SK-N-SH (cell line): Measurements from ENCODE around the gene RUVBL1. TPM values are rescaled to one million over a fixed set of nuclear protein-coding genes. Genes with fewer than 3 reads are reported as not detected.

Experiments
- CTCF ChIA-PET: fragments of 300-600, 350-600 bp; formaldehyde crosslinking; extraction: SDS; loops from one replicate; lab custom pipeline; 2021; lab: Yijun Ruan, JAX
- POLR2A ChIA-PET: fragments of 350-600 bp; sonication (Branson Sonifier 250); formaldehyde crosslinking; extraction: SDS; loops from one replicate; lab custom pipeline; 2020; ENCODE audit warnings: antibody characterized with exemption, inconsistent platforms; lab: Yijun Ruan, JAX
- DNase-seq: peaks from one replicate; pipeline ENCODE4 v3.0.0; 2012
- H2AFZ ChIP-seq: fragments of 200-600 bp; sonication (generic); 2 replicates; pipeline ENCODE4 v1.8.1; 2016; ENCODE audit warnings: antibody characterized with exemption, mild to moderate bottlenecking, low read depth
- H3F3A ChIP-seq: fragments of 200-600 bp; sonication (generic); replicated peaks from 2 replicates; pipeline ENCODE3; 2016; ENCODE audit warnings: antibody characterized with exemption, mild to moderate bottlenecking; ENCODE audit not compliant: insufficient read depth
- H3K27ac ChIP-seq, 2 experiments: fragments of 200-500 bp in 1 of 2; fragments of 200-600 bp in 1 of 2; sonication (Bioruptor generic) in 1 of 2; sonication (generic), shearing (Covaris generic) in 1 of 2; 2 replicates each; pipeline versions ENCODE4 v1.5.1 to v1.6.1; 2014 to 2016; ENCODE audit warnings: low read depth in 2 of 2, inconsistent platforms in 1 of 2, low read length in 1 of 2, mild to moderate bottlenecking in 1 of 2, mixed read lengths in 1 of 2
- H3K27me3 ChIP-seq: fragments of 200-600 bp; sonication (generic), shearing (Covaris generic); 2 replicates; pipeline ENCODE4 v1.6.1; 2016; ENCODE audit warnings: mixed run types; ENCODE audit not compliant: insufficient read depth
- H3K36me3 ChIP-seq, 2 experiments: fragments of 200-500 bp in 1 of 2; fragments of 200-600 bp in 1 of 2; sonication (Bioruptor generic) in 1 of 2; sonication (generic) in 1 of 2; replicated peaks in 1 of 2; 2 replicates each; pipeline versions ENCODE3 to v1.5.1; 2014 to 2016; ENCODE audit warnings: low read length in 1 of 2, mild to moderate bottlenecking in 1 of 2; ENCODE audit not compliant: insufficient read depth in 2 of 2, control insufficient read depth in 1 of 2
- H3K4me1 ChIP-seq, 2 experiments: fragments of 200-500 bp in 1 of 2; fragments of 200-600 bp in 1 of 2; sonication (Bioruptor generic) in 1 of 2; sonication (generic), shearing (Covaris generic) in 1 of 2; 2 replicates each; pipeline versions ENCODE4 v1.5.1 to v1.6.1; 2014 to 2016; ENCODE audit warnings: low read depth in 1 of 2, low read length in 1 of 2, mixed run types in 1 of 2; ENCODE audit not compliant: insufficient read depth in 2 of 2, control insufficient read depth in 1 of 2
- H3K4me2 ChIP-seq: fragments of 200-600 bp; sonication (generic), shearing (Covaris generic); 2 replicates; pipeline ENCODE4 v1.6.1; 2017; ENCODE audit warnings: mixed run types
- H3K4me3 ChIP-seq, 2 experiments: fragments of 200-500 bp in 1 of 2; fragments of 200-600 bp in 1 of 2; sonication (Bioruptor generic) in 1 of 2; sonication (generic), shearing (Covaris generic) in 1 of 2; 2 replicates each; pipeline versions ENCODE4 v1.5.1 to v1.8.1; 2014 to 2016; ENCODE audit warnings: low read depth in 2 of 2, inconsistent platforms in 1 of 2, low read length in 1 of 2, mild to moderate bottlenecking in 1 of 2, mixed read lengths in 1 of 2, moderate library complexity in 1 of 2
- H3K79me2 ChIP-seq: fragments of 200-600 bp; sonication (generic); 2 replicates; pipeline ENCODE4 v1.8.1; 2017; ENCODE audit warnings: mild to moderate bottlenecking; ENCODE audit not compliant: insufficient read depth
- H3K9ac ChIP-seq: fragments of 200-600 bp; sonication (generic); 2 replicates; pipeline ENCODE4 v1.6.1; 2017; ENCODE audit warnings: mixed run types
- H3K9me2 ChIP-seq: fragments of 200-600 bp; sonication (generic); 2 replicates; pipeline ENCODE4 v1.6.1; 2017; ENCODE audit warnings: mixed run types
- H3K9me3 ChIP-seq: fragments of 200-600 bp; sonication (generic); 2 replicates; pipeline ENCODE4 v1.6.1; 2017; ENCODE audit warnings: mixed run types, mild to moderate bottlenecking, moderate library complexity
- H4K20me1 ChIP-seq: fragments of 200-600 bp; sonication (generic); 2 replicates; pipeline ENCODE4 v1.6.1; 2017; ENCODE audit warnings: mild to moderate bottlenecking, mixed run types; ENCODE audit not compliant: insufficient read depth
- ELF1 ChIP-seq: IDR thresholded peaks from 2 replicates; pipeline ENCODE4 v1.4.0; 2012
- EZH2phosphoT487 ChIP-seq: fragments of 200-600 bp; sonication (generic); IDR thresholded peaks from 2 replicates; pipeline ENCODE4 v1.6.1; 2017; ENCODE audit warnings: low read depth, mixed run types, mild to moderate bottlenecking, antibody characterized with exemption, moderate library complexity, borderline replicate concordance
- FOXJ3 ChIP-seq: sonication (generic); formaldehyde crosslinking; IDR thresholded peaks from 2 replicates; pipeline ENCODE4 v1.5.1; 2020; ENCODE audit warnings: mild to moderate bottlenecking, missing genetic modification reagents
- FOXM1 ChIP-seq: IDR thresholded peaks from 2 replicates; pipeline ENCODE4 v1.4.0; 2012; ENCODE audit warnings: low read depth, mild to moderate bottlenecking
- GABPA ChIP-seq: IDR thresholded peaks from 2 replicates; pipeline ENCODE4 v1.4.0; 2012; ENCODE audit warnings: low read depth, mild to moderate bottlenecking
- GATA2 ChIP-seq: sonication (generic); formaldehyde crosslinking; IDR thresholded peaks from 2 replicates; pipeline ENCODE4 v1.5.0; 2020; ENCODE audit warnings: mild to moderate bottlenecking, missing genetic modification reagents
- JUND ChIP-seq: IDR thresholded peaks from 2 replicates; pipeline ENCODE4 v1.4.0; 2012
- MEF2A ChIP-seq: IDR thresholded peaks from 2 replicates; pipeline ENCODE4 v1.4.0; 2012; ENCODE audit warnings: low read depth, borderline replicate concordance
- MXI1 ChIP-seq: IDR thresholded peaks from 2 replicates; pipeline ENCODE4 v1.6.1; 2012; ENCODE audit warnings: mild to moderate bottlenecking, low read depth, low read length, improper control_type of control experiment
- NFIC ChIP-seq: IDR thresholded peaks from 2 replicates; pipeline ENCODE4 v1.4.0; 2012; ENCODE audit warnings: borderline replicate concordance
- NRF1 ChIP-seq: IDR thresholded peaks from 2 replicates; pipeline ENCODE4 v1.6.1; 2012; ENCODE audit warnings: low read depth, mild to moderate bottlenecking, low read length
- POLR2AphosphoS5 ChIP-seq: IDR thresholded peaks from 2 replicates; pipeline ENCODE4 v1.6.1; 2012; ENCODE audit warnings: low read depth, low read length
- RAD21 ChIP-seq: IDR thresholded peaks from 2 replicates; pipeline ENCODE4 v1.6.1; 2012; ENCODE audit warnings: mild to moderate bottlenecking, low read length
- RXRA ChIP-seq: IDR thresholded peaks from 2 replicates; pipeline ENCODE4 v1.4.0; 2012; ENCODE audit warnings: low read depth, mild to moderate bottlenecking, borderline replicate concordance
- SMC3 ChIP-seq: IDR thresholded peaks from 2 replicates; pipeline ENCODE4 v1.6.1; 2012; ENCODE audit warnings: low read depth, low read length, improper control_type of control experiment
- TCF12 ChIP-seq: IDR thresholded peaks from 2 replicates; pipeline ENCODE4 v1.4.0; 2012
- YY1 ChIP-seq: IDR thresholded peaks from 2 replicates; pipeline ENCODE4 v1.4.0; 2012; ENCODE audit warnings: low read depth, mild to moderate bottlenecking
- WGBS: methylation state at CpG from one replicate; pipeline ENCODE4 v1.1.6; 2017; ENCODE audit warnings: low lambda C conversion rate; 5-methylcytosine and 5-hydroxymethylcytosine counted together
- polyA plus RNA-seq, 3 experiments: library from polyadenylated mRNA; depleted of rRNA; stranded (reverse); fragments of >200 nt; gene quantifications; 2 replicates each; pipeline ENCODE4 v1.2.3, GENCODE V29; 2012
- TF ChIP-seq, protein P1 (sequence below): IDR thresholded peaks from 2 replicates; pipeline ENCODE4 v1.4.0; 2012; ENCODE audit warnings: low read depth, borderline replicate concordance
- TF ChIP-seq, protein P2 (sequence below): fragments of 150-350 bp; IDR thresholded peaks from 2 replicates; pipeline ENCODE4 v1.6.1; 2017; ENCODE audit warnings: antibody characterized with exemption, low read length, low read depth, borderline replicate concordance
- TF ChIP-seq, protein P3 (sequence below): IDR thresholded peaks from 2 replicates; pipeline ENCODE4 v1.4.0; 2012; ENCODE audit warnings: low read depth
- TF ChIP-seq, protein P4 (sequence below): IDR thresholded peaks from 2 replicates; pipeline ENCODE4; 2012

Gene RUVBL1
- polyA plus RNA-seq, 1 of the 3 experiments (the other 2 are of a cell fraction): 140 TPM

DNA sequence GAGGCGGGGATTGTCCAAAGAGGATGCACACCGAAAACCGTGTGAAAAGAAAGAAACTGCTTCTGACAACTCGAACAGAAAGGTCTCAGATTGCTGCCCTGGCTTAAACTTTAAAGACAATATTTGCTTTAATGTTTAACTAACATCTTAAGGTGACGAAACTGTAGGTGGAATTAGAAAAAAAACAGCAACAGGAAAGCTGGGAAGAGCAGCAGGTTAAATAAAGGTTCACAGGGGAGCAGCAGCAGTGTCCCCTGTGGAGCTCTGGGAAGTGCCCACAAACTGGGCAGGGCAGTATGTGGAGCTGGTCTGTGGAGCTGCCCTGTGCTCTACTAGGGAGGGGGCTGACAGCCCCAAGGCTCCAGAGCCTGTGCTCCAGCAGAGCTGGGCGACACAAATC is 25.4 kb downstream of the RUVBL1 start:
- H3K9ac ChIP-seq: no peak overlapping the region
- no peak overlapping the region for H3K4me2 ChIP-seq
- H4K20me1 ChIP-seq: no peaks in the 10 kb centered on the region
- H2AFZ ChIP-seq: no peak overlapping the region
- no peak overlapping the region; a peak in 1 of 4 replicates for H3K27ac ChIP-seq
- CTCF ChIA-PET: interaction anchor here (1.4 to 2.8 kb wide), 4 partner anchors 21 to 486 kb away, joined by 4 to 18 read pairs (median 4); no protein-coding TSS in a partner anchor
- H3F3A ChIP-seq: no peaks in the 10 kb centered on the region
- no peaks in the 10 kb centered on the region for H3K9me2 ChIP-seq
- H3K9me3 ChIP-seq: no peaks in the 10 kb centered on the region
- H3K4me3 ChIP-seq: no peak overlapping the region
- TF ChIP-seq ELF1 (no peak), JUND (no peak), NFIC (no peak), EZH2phosphoT487 (no peak), FOXM1 (no peak), FOXJ3 (no peak), NRF1 (no peak), MEF2A (no peak), TCF12 (no peak), MXI1 (no peak), YY1 (no peak), RAD21 (no peak)
- TF ChIP-seq, protein P1, sequence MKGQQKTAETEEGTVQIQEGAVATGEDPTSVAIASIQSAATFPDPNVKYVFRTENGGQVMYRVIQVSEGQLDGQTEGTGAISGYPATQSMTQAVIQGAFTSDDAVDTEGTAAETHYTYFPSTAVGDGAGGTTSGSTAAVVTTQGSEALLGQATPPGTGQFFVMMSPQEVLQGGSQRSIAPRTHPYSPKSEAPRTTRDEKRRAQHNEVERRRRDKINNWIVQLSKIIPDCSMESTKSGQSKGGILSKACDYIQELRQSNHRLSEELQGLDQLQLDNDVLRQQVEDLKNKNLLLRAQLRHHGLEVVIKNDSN: no peak
- TF ChIP-seq, protein P2, sequence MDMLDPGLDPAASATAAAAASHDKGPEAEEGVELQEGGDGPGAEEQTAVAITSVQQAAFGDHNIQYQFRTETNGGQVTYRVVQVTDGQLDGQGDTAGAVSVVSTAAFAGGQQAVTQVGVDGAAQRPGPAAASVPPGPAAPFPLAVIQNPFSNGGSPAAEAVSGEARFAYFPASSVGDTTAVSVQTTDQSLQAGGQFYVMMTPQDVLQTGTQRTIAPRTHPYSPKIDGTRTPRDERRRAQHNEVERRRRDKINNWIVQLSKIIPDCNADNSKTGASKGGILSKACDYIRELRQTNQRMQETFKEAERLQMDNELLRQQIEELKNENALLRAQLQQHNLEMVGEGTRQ: no peak
- TF ChIP-seq, protein P3, sequence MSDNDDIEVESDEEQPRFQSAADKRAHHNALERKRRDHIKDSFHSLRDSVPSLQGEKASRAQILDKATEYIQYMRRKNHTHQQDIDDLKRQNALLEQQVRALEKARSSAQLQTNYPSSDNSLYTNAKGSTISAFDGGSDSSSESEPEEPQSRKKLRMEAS: no peak
- TF ChIP-seq, all 33 proteins: peak for 0
- peaks cover 9 to 12% of the 10 kb centered on the region in 2 experiments; a peak in 2 of 4 replicates for H3K4me1 ChIP-seq
- peaks cover 27 to 91% of the 10 kb centered on the region in 2 experiments for H3K36me3 ChIP-seq
- POLR2A ChIA-PET: no interaction called here
- no peaks in the 10 kb centered on the region for H3K27me3 ChIP-seq
- WGBS: 86% methylated on average over 6 of the region's 6 CpGs
- no peak for DNase-seq
- no peaks in the 10 kb centered on the region for H3K79me2 ChIP-seq

DNA sequence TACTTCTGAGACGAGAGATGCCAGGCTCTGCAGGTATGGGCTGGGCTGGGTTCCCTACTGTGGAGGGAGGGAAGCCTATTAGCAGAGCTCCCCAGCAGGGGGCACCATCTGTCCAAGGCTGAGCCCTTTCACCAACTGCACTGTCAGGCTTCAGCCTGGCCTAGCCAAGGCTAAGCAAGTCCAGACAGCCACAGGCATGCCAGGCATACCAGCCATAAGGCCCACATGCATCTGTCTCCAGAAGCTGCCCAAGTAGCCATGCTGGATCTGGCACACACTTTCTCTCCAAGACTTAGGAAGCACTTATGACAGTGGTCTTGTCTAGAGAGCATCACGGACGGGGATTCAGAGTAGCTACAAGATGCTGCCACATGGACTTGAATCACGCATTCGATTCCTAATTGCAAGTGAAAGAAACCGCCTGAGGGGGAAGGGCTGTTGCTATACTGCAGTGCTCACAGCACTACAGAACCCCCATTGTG is 28.3 kb downstream of the RUVBL1 start:
- Histone ChIP-seq H3K4me1 (peaks cover 9 to 12% of the 10 kb centered on the region in 2 experiments; a peak in 1 of 4 replicates), H3K4me2 (peak overlapping the region; percentile 5; the same call in 1 of the 2 replicates), H3K27me3 (no peaks in the 10 kb centered on the region), H4K20me1 (no peaks in the 10 kb centered on the region), H3K9me3 (no peaks in the 10 kb centered on the region), H3K9ac (no peak overlapping the region), H3K79me2 (peaks cover 6% of the 10 kb centered on the region; the same call in 1 of the 2 replicates), H3K4me3 (no peak overlapping the region; a peak in 1 of 4 replicates), H3K27ac (peak overlapping the region; percentile 43 to 80; a peak in 3 of 4 replicates), H3K36me3 (peaks cover 18 to 76% of the 10 kb centered on the region in 2 experiments), H3K9me2 (no peaks in the 10 kb centered on the region), H2AFZ (no peak overlapping the region), H3F3A (peaks cover 10% of the 10 kb centered on the region)
- CTCF ChIA-PET: interaction anchor here (0.6 to 4.6 kb wide), 50 partner anchors 8 to 636 kb away, joined by 3 to 89 read pairs (median 4); partner anchors contain the start of genes EEFSEC and RUVBL1
- WGBS: 64% methylated on average over 6 of the region's 6 CpGs
- POLR2A ChIA-PET: interaction anchor here (0.5 to 1.4 kb wide), 3 partner anchors 38 to 384 kb away, joined by 3 to 5 read pairs (median 5); partner anchors contain the start of gene EEFSEC
- DNase-seq: peak; percentile 86
- TF ChIP-seq GATA2 (no peak), POLR2AphosphoS5 (no peak), FOXM1 (no peak), GABPA (no peak), RXRA (no peak), SMC3 (peak; percentile 96), RAD21 (peak; percentile 95)
- TF ChIP-seq, protein P3: peak; percentile 90
- TF ChIP-seq, protein P4, sequence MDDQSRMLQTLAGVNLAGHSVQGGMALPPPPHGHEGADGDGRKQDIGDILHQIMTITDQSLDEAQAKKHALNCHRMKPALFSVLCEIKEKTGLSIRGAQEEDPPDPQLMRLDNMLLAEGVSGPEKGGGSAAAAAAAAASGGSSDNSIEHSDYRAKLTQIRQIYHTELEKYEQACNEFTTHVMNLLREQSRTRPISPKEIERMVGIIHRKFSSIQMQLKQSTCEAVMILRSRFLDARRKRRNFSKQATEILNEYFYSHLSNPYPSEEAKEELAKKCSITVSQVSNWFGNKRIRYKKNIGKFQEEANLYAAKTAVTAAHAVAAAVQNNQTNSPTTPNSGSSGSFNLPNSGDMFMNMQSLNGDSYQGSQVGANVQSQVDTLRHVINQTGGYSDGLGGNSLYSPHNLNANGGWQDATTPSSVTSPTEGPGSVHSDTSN: no peak
- TF ChIP-seq, protein P2: no peak
